Tibial nerve (tissue), 3 donors: ENCODE results near the gene INPP5A.

ENCODE experiments used
- POLR2A ChIP-seq, 2 donors: fragments of 450-650 bp; IDR thresholded peaks; one replicate each; pipeline ENCODE4 v1.6.1; 2017; ENCODE audit warnings: antibody characterized with exemption in 2 of 2, mild to moderate bottlenecking in 2 of 2, moderate library complexity in 2 of 2
- TF ChIP-seq, protein P1 (sequence below), 5 experiments: fragments of 200-600 bp in 3 of 5; fragments of 450-650 bp in 2 of 5; sonication (generic) in 3 of 5; IDR thresholded peaks; one replicate each; pipeline ENCODE4 v1.5.1; 2016 to 2019; ENCODE audit warnings: antibody characterized with exemption in 5 of 5, mild to moderate bottlenecking in 3 of 5, moderate library complexity in 2 of 5

GRCh38 chr10:132779549-132780294 is 242.1 kb downstream of the INPP5A start:
- TF ChIP-seq, protein P1, sequence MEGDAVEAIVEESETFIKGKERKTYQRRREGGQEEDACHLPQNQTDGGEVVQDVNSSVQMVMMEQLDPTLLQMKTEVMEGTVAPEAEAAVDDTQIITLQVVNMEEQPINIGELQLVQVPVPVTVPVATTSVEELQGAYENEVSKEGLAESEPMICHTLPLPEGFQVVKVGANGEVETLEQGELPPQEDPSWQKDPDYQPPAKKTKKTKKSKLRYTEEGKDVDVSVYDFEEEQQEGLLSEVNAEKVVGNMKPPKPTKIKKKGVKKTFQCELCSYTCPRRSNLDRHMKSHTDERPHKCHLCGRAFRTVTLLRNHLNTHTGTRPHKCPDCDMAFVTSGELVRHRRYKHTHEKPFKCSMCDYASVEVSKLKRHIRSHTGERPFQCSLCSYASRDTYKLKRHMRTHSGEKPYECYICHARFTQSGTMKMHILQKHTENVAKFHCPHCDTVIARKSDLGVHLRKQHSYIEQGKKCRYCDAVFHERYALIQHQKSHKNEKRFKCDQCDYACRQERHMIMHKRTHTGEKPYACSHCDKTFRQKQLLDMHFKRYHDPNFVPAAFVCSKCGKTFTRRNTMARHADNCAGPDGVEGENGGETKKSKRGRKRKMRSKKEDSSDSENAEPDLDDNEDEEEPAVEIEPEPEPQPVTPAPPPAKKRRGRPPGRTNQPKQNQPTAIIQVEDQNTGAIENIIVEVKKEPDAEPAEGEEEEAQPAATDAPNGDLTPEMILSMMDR (IDR thresholded peaks at IDR 0.05): no peak
- no peak for TF ChIP-seq POLR2A (IDR thresholded peaks at IDR 0.05)
